GM10266 (cell line): Measurements from ENCODE around the gene NBEAL2.

Experiments
- DNase-seq: peaks from one replicate; pipeline ENCODE4 v3.0.0; 2012; ENCODE audit errors: extremely low spot score
- TF ChIP-seq, protein P1 (sequence below): IDR thresholded peaks from 2 replicates; pipeline ENCODE4 v1.5.1; 2012; ENCODE audit warnings: mild to moderate bottlenecking, low read depth; ENCODE audit not compliant: control insufficient read depth, insufficient read depth; ENCODE audit errors: missing control alignments

NBEAL2 gene

DNA sequence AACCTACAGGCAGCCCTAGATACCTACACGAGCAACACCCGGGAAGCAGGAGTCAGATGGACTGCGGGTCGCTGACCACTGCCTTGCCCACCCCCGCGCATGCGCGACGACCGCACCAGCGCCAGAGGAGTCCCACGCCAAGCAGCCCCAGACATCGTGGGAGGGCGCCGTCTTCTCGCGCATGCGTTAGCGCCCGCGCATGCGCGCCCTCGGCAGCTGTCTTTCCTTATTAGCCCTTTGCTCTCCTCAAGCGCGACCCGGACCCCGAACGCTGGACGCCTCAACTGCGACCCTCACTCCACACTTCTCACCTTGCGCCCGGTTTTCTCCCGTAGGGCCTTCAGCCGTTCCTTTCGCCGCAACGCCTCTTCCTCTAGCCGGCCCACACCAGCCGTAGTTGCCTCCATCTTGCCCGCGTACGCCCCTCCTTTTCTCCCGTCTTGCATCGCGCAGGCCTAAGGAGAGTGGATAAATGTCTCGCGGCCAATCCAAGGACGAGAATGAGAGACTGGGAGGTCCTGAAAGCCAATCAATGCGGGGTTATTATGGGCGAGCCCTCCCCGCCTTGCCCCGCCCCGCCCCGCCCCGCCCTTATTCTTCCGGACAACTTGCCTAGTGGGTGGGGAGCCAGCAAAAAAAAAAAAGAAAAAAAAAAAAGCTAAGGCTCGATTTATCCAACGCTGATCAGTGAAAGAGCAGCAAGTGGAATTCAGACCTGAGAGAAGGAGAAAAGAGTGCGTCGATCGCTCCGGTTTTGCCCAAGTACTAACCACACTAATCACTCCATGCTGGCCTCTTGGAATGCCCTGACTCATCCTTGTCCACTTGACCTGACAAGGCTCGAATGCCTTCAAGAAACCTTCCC, 2.9 kb upstream of the NBEAL2 start, which contains the start of gene CCDC12:
Gene CCDC12, minus strand, starts transcription at position 420 of the 865 bp plus-strand sequence. Its CDS starts 13 bp downstream, at position 407.
- TF ChIP-seq, protein P1, sequence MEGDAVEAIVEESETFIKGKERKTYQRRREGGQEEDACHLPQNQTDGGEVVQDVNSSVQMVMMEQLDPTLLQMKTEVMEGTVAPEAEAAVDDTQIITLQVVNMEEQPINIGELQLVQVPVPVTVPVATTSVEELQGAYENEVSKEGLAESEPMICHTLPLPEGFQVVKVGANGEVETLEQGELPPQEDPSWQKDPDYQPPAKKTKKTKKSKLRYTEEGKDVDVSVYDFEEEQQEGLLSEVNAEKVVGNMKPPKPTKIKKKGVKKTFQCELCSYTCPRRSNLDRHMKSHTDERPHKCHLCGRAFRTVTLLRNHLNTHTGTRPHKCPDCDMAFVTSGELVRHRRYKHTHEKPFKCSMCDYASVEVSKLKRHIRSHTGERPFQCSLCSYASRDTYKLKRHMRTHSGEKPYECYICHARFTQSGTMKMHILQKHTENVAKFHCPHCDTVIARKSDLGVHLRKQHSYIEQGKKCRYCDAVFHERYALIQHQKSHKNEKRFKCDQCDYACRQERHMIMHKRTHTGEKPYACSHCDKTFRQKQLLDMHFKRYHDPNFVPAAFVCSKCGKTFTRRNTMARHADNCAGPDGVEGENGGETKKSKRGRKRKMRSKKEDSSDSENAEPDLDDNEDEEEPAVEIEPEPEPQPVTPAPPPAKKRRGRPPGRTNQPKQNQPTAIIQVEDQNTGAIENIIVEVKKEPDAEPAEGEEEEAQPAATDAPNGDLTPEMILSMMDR: no peak
- DNase-seq: peak; percentile 97

DNA sequence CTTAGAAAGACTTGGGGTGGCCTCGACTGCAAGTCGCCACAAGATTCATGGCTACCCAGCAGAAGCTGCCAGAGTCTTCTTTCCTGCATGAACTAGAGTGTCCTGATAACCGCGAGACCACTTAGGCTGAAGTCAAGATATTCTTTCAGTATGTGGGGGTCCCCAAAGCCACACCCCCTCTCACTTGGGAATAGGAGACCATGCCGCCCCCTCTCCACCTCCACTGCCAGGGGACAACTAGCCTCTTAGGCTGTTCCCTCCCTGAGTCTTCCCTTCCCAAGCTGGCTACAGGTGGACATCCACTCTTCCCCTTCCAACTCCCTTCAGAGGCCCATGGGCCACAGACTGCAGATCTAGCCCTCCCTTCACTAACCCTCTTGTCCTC, 1.7 kb upstream of the NBEAL2 start:
- TF ChIP-seq, protein P1: no peak
- no peak for DNase-seq

DNA sequence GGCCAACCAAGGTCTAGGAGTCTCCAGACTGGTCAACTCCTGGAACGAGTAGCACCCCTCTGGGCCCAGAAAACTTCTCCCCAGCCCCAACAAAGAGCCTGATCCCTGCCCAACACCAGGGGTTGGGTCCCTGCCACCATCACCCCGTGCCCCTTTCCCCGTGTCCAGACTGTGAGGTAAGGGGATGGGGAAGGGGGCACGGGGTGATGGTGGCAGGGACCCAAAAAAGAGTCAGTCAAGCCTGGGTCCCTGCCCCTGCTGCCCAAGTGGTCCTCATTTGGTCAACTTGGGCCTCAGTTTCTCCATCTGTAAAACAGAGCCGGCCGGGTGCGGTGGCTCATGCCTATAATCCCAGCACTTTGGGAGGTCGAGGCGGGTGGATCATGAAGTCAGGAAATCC, 1.1 kb upstream of the NBEAL2 start:
- DNase-seq: no peak
- TF ChIP-seq, protein P1: no peak

DNA sequence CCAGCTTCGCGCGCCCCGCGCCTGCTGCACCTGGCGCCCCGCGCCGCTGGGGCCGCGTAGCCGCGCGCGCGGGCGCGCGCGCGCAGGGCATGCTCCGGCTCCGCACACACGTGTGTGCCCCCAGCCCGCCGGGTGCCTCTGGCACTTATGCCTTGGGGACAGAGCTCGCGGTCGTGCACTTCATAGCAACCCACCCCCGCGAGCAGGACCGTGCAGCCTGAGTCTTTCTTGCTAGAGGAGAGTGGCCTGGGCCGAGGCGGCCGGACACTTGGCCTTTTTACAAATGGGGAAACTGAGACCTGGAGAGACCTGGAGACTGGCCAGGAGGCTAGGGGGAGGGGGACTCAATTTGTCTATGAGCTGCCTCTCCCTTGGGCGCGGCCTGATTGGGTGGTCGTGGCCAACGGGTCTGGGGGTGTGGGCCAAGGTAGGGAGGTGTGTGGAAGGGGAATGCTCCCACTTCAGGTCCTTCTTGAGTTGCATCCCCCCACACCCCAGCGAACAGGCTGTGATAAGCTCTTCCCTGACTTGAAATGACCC, 562 bp downstream of the NBEAL2 start:
- TF ChIP-seq, protein P1: no peak
- no peak for DNase-seq

DNA sequence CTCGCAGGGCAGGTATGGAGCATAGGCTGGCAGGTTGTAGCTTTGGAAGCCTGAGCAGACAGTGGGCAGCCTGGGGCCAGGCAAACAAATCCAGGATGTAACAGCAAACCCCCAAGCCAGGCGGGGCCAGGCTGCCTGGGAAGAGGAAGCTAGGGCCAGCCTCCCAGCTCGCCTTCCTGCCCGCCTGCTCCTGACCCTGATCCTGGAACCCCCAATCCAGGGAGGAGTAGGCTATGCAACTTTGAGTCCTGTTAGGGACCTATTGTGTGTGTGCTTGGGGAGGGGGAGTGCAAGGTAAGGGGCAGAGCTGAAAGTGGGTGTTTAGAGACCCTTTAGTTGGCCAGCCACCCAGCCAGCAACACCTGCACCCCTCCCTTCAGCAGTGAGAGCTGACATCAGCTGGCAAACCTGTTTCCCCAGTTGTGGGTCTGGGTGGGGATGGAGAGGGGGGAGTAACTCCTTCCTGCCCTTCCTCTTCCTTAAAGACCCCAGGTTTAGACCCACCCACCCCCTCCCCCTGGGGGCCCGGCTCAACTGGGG, 2.5 kb downstream of the NBEAL2 start:
- DNase-seq: no peak
- TF ChIP-seq, protein P1: no peak

GRCh38 chr3:46982546-46982945, 3.1 kb downstream of the NBEAL2 start:
- DNase-seq: no peak

More at GRCh38 chr3:46982546-46982945, 3.1 kb downstream of the NBEAL2 start:
- TF ChIP-seq, protein P1: no peak
